ENCODE results near the gene ENOSF1. TPM values are rescaled to one million over a fixed set of nuclear protein-coding genes. Genes with fewer than 3 reads are reported as not detected.
A peak's percentile ranks its signal among the peaks of the same experiment; 100 is the strongest.
"Not testable (repeated sequence)": the region's sequence is repeated elsewhere in the genome, so short reads cannot be mapped to it uniquely, and the experiment has no call there.

Gene ENOSF1
- 49.5 and 55.7 TPM in 2 replicates for total RNA-seq (ENCODE audit: low replicate concordance)

GRCh38 chr18:712401-713134, at the start of gene ENOSF1:
Gene ENOSF1, minus strand, starts transcription at chr18:712630. Its CDS starts 43 bp downstream, at chr18:712587.
- H3K4me3 ChIP-seq (ENCODE audit: low read depth, low read length) = peak within 1 kb of the TSS; percentile 82
- TF ChIP-seq CTCF (IDR thresholded peaks at IDR 0.05; ENCODE audit: insufficient read depth, low read length) = peak; percentile 76
- peak; percentile 74 for DNase-seq (ENCODE audit: low read depth)

- not testable (repeated sequence) for H3K4me3 ChIP-seq (ENCODE audit: low read depth, low read length)
These were observed 47.4 kb upstream of the ENOSF1 start for GRCh38 chr18:759864-760263.

GRCh38 chr18:755506-755905, 43.1 kb upstream of the ENOSF1 start:
- DNase-seq (ENCODE audit: low read depth) = no peak
- no peak for TF ChIP-seq CTCF (IDR thresholded peaks at IDR 0.05; ENCODE audit: insufficient read depth, low read length)
- H3K4me3 ChIP-seq (ENCODE audit: low read depth, low read length) = no peak overlapping the region

More at GRCh38 chr18:759864-760263, 47.4 kb upstream of the ENOSF1 start:
- not testable (repeated sequence) for DNase-seq (ENCODE audit: low read depth)

GRCh38 chr18:754656-755055, 42.2 kb upstream of the ENOSF1 start:
- no peak for TF ChIP-seq CTCF (IDR thresholded peaks at IDR 0.05; ENCODE audit: insufficient read depth, low read length)
- DNase-seq (ENCODE audit: low read depth) = no peak
- H3K4me3 ChIP-seq (ENCODE audit: low read depth, low read length) = no peak overlapping the region

GRCh38 chr18:750456-750855, 38.0 kb upstream of the ENOSF1 start:
- no peak for DNase-seq (ENCODE audit: low read depth)
- H3K4me3 ChIP-seq (ENCODE audit: low read depth, low read length) = no peak overlapping the region
- TF ChIP-seq CTCF (IDR thresholded peaks at IDR 0.05; ENCODE audit: insufficient read depth, low read length) = no peak

- TF ChIP-seq CTCF (IDR thresholded peaks at IDR 0.05; ENCODE audit: insufficient read depth, low read length) = no peak
- DNase-seq (ENCODE audit: low read depth) = no peak
- H3K4me3 ChIP-seq (ENCODE audit: low read depth, low read length) = no peak overlapping the region
These were observed 32.6 kb upstream of the ENOSF1 start for GRCh38 chr18:744832-745597.

- peak; percentile 63 for TF ChIP-seq CTCF (IDR thresholded peaks at IDR 0.05; ENCODE audit: insufficient read depth, low read length)
- no peak overlapping the region for H3K4me3 ChIP-seq (ENCODE audit: low read depth, low read length)
- peak; percentile 71 for DNase-seq (ENCODE audit: low read depth)
These were observed 29.6 kb upstream of the ENOSF1 start for GRCh38 chr18:741931-742512.
